ENCODE data around the gene AP5B1. TPM values are rescaled to one million over a fixed set of nuclear protein-coding genes. Genes with fewer than 3 reads are reported as not detected.

AP5B1 gene
- total RNA-seq, 4 donors from 2014 or later: 21.8 to 43.2 (median 25.3) TPM

DNA sequence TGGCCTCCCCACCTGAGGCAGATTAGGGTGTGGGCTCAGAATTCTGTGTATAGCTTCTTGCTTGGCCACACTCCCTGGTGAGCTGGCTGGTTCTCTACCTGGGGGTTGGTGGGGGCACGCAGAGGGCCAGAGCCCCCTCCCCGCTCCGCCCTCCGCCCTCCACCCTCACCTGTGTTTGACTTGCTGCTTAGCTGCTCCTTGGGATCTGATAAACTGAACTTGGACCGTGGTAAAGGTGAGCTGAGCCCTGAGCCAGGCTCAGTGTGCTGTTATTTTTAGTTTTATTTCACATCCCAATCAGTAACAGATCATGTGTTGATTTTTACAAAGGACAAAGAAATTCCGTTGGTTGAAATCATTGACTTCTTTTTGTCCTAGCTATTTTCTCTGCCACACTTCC lies 8.0 kb upstream of the AP5B1 start:
- Histone ChIP-seq H3K27me3 (no peaks in the 10 kb centered on the region), H3K4me1 (peaks cover 33 to 51% of the 10 kb centered on the region in 2 donors), H3K4me3 (replicated peaks in 1 of 3) (no peak overlapping the region), H3K9me3 (no peaks in the 10 kb centered on the region), H3K27ac (peak overlapping the region; percentile 47 to 75 (median 59)), H3K36me3 (no peaks in the 10 kb centered on the region)
- DNase-seq: no peak
- WGBS, 2 donors: 41 to 48% methylated on average over 6 of the region's 6 CpGs
- TF ChIP-seq, protein P1, sequence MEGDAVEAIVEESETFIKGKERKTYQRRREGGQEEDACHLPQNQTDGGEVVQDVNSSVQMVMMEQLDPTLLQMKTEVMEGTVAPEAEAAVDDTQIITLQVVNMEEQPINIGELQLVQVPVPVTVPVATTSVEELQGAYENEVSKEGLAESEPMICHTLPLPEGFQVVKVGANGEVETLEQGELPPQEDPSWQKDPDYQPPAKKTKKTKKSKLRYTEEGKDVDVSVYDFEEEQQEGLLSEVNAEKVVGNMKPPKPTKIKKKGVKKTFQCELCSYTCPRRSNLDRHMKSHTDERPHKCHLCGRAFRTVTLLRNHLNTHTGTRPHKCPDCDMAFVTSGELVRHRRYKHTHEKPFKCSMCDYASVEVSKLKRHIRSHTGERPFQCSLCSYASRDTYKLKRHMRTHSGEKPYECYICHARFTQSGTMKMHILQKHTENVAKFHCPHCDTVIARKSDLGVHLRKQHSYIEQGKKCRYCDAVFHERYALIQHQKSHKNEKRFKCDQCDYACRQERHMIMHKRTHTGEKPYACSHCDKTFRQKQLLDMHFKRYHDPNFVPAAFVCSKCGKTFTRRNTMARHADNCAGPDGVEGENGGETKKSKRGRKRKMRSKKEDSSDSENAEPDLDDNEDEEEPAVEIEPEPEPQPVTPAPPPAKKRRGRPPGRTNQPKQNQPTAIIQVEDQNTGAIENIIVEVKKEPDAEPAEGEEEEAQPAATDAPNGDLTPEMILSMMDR (IDR thresholded peaks at IDR 0.05): no peak
- no peak for TF ChIP-seq POLR2A (IDR thresholded peaks at IDR 0.05)
- intact Hi-C loops (cut with DNase I): no loop called here

DNA sequence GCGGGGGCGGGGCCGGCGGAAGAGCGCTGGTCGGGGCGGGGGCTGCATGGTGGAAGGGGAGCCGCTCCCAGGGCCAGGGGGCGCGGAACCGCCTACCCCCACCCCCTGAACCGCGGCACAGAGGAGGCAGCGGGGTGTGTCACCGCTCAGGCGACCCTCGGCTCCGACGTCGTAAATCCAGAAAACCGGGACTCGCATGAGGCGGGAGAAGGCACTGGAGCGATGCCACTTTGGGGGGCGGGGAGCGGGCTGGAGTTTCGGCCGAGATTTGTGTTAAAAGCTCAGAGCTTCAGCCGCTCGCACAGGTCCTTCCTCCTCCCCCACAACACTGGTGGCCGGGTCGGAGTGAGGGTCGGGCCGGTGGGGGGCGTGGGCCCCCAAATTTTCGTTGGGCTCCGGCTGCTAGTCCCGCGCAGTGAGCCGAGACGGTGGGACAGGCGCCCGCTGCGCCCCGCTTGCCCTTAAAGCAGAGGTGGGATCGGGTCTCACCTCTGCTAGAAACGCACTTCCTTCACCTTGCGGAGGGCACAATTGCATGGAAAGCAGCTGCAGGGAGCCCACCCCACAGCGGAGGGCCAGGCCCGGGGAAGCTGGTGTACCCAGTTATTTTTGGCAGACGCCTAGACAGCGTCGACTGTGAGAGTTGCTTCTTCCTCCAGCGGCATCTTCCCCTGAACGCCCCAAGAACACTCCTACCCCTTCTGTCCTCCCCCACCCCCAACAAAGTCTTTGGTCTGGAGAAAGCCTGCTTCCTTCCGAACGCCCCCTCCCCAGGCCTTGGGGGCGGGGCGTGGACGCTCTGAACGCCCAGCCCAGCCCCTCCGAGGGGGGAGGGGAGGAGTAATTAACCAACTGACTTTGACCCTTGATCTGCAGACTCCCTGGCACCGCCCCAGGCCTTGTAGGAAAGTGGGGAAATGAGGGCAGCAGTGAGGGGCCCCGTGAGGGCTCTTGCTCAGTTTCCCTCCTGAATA lies 7.2 kb upstream of the AP5B1 start:
- peak; percentile 72 to 76 for DNase-seq
- H3K4me3 ChIP-seq (replicated peaks in 1 of 3): peak overlapping the region in 2 of 3 donors; percentile 33 to 37
- intact Hi-C loops (cut with DNase I): no loop called here
- H3K9me3 ChIP-seq: no peaks in the 10 kb centered on the region
- H3K36me3 ChIP-seq: no peaks in the 10 kb centered on the region
- peaks cover 30 to 46% of the 10 kb centered on the region in 2 donors for H3K4me1 ChIP-seq
- WGBS, 2 donors: 5 to 7% methylated on average over 23 to 43 of the region's 64 CpGs
- H3K27ac ChIP-seq: peak overlapping the region; percentile 47 to 75 (median 59)
- no peaks in the 10 kb centered on the region for H3K27me3 ChIP-seq
- TF ChIP-seq, protein P1 (IDR thresholded peaks at IDR 0.05): no peak
- TF ChIP-seq POLR2A (IDR thresholded peaks at IDR 0.05): no peak

DNA sequence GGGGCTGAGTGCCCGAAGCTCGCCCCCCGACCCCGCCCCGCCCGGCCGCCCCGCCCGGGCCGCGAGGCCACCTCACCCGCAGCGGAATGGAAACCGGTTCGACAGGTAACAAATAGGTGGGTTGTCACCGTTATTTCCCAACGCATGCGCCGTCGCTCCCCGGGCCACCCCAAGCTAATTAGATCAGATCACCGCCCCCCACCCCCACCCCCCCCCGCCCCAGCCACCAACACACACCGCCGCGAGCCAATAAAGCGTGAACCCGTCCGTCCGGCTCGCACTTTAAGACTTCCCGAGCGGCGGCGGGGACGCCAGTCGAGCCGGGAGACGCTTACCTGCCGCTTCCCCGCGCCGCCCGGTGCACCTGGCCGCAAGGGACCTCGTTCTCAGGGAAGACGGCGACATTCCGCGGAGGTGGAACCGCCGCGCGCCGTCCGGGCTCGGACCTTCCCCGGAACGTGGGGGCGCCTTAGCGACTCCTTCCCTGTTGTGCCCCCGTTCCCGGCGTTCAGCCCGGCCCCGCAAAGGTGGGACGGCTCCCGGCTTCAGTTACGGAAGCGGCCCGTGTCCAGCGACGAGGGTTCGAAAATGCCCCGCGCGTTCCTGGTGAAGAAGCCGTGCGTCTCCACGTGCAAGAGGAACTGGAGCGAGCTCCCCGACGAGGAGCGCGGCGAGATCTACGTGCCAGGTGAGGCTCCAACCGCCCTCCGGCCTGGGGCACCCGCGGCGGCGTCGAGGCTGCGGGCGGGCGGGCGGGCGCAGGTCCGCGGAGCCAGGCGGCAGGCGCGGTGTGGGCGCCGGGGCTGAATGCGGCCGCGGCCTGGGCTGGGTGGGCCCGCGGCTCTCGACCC lies 6.2 kb upstream of the AP5B1 start, which contains the start of gene OVOL1:
TSS of gene OVOL1 (plus strand) at position 278 of the 851 bp plus-strand sequence. CDS start at position 589, 311 bp downstream.
- TF ChIP-seq POLR2A (IDR thresholded peaks at IDR 0.05): peak in 1 of 2 donors; percentile 83
- TF ChIP-seq, protein P1 (IDR thresholded peaks at IDR 0.05): no peak
- Histone ChIP-seq H3K4me1 (peaks cover 30 to 42% of the 10 kb centered on the region in 2 donors), H3K27me3 (no peaks in the 10 kb centered on the region), H3K36me3 (no peaks in the 10 kb centered on the region), H3K4me3 (replicated peaks in 1 of 3) (peak within 1 kb of the TSS in 2 of 3 donors; percentile 33 to 37), H3K27ac (peak within 1 kb of the TSS; percentile 61 to 75 (median 67)), H3K9me3 (no peaks in the 10 kb centered on the region)
- intact Hi-C loops (cut with DNase I): no loop called here
- DNase-seq: peak; percentile 92 to 94
- WGBS, 2 donors: 0 to 1% methylated on average over 19 to 37 of the region's 112 CpGs

DNA sequence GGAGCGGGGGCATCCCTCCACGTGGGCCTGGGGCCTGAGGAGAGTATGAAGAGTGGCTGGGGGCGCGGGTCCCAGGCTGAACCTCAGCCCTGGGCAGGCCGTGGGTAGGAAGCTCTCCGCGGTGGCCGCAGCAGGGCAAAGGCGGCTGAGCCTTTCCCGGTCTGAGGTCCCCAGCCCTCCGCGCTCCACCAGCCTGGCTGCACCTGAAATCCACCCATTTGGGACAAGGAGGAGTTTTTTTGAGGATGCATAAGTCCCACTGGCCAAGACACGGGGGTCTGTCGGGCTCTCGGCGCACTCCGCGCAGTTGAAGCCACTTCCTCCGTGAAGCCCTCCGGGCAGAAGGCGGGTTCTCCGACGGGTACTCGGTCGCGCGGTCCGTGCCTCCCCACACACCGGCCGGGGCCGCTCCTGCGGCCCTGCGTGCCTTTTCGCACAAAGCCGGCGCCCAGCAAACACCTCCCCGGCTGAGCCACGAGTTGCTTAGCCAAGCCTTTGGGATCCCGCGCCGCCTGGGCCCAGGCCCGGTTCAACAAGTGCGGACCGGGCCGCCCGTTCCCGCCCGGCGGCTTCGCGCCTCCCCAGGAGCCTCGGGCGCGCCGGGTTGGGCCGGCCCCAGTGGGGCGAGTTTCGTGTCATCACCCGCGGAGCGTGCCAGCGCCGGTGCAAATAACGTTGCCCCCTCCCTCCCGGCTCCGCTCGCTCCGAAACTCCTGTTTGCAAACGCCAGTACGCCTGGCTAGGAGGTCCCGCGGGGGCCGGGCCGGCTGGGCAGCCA lies 5.4 kb upstream of the AP5B1 start:
- H3K27me3 ChIP-seq: no peaks in the 10 kb centered on the region
- H3K27ac ChIP-seq: peak overlapping the region in 1 of 3 donors; percentile 67
- peak; percentile 68 for DNase-seq
- H3K4me3 ChIP-seq (replicated peaks in 1 of 3): peak overlapping the region in 1 of 3 donors; percentile 33
- intact Hi-C loops (cut with DNase I): no loop called here
- no peaks in the 10 kb centered on the region for H3K36me3 ChIP-seq
- H3K4me1 ChIP-seq: peaks cover 30 to 48% of the 10 kb centered on the region in 2 donors
- no peak for TF ChIP-seq POLR2A (IDR thresholded peaks at IDR 0.05)
- TF ChIP-seq, protein P1 (IDR thresholded peaks at IDR 0.05): no peak
- no peaks in the 10 kb centered on the region for H3K9me3 ChIP-seq
- WGBS, 2 donors: 24 to 73% methylated on average over 5 to 23 of the region's 74 CpGs

All from thyroid gland (tissue), 4 donors.